ENCODE results near the gene UNC5B. TPM values are rescaled to one million over a fixed set of nuclear protein-coding genes. Genes with fewer than 3 reads are reported as not detected.

UNC5B gene
- total RNA-seq, 4 donors from 2014 or later = 2.2 to 3.7 (median 3.2) TPM

DNA sequence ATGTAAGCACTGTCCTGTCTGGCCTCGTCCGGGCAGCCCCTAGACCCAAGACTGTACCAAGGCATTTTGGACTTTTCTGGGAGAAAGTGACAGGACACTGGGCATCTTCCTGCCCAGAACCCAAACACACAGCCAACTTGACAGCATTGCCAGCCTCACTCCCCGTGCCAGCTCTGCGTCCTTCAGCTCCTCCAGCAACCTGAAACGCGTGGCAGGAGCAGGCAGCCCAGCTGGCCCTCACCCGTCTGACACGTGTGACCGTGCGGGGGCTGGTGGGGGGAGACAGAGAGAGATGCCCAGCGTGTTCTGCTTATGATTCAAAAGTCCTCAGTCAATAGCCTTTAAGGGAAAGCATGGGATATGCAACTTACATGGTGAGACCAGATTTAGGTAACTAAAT, 56.4 kb downstream of the UNC5B start:
- Histone ChIP-seq H3K27ac (peak overlapping the region in 1 of 4 donors; percentile 31), H3K4me3 (no peak overlapping the region), H3K27me3 (no peaks in the 10 kb centered on the region), H3K9me3 (no peaks in the 10 kb centered on the region), H3K36me3 (no peaks in the 10 kb centered on the region), H3K4me1 (peaks cover 0 to 35% (median 0%) of the 10 kb centered on the region in 3 donors)
- WGBS, 2 donors (ENCODE audit: low coverage in 1 of 2) = 7 to 100% methylated on average over 1 to 3 of the region's 11 CpGs
- no peak for ATAC-seq
- TF ChIP-seq EP300 (IDR thresholded peaks at IDR 0.05) = no peak
- no peak for TF ChIP-seq CTCF (IDR thresholded peaks at IDR 0.05)
- no peak for TF ChIP-seq POLR2AphosphoS5 (IDR thresholded peaks at IDR 0.05)
- TF ChIP-seq POLR2A (IDR thresholded peaks at IDR 0.05) = no peak

GRCh38 chr10:71269301-71270288, 57.2 kb downstream of the UNC5B start:
- no peaks in the 10 kb centered on the region for H3K27me3 ChIP-seq
- H3K36me3 ChIP-seq = no peaks in the 10 kb centered on the region
- H3K4me1 ChIP-seq = peaks cover 0 to 35% (median 0%) of the 10 kb centered on the region in 3 donors
- TF ChIP-seq POLR2A (IDR thresholded peaks at IDR 0.05) (no peak), EP300 (IDR thresholded peaks at IDR 0.05) (no peak), POLR2AphosphoS5 (IDR thresholded peaks at IDR 0.05) (no peak), CTCF (IDR thresholded peaks at IDR 0.05) (no peak)
- no peaks in the 10 kb centered on the region for H3K9me3 ChIP-seq
- H3K4me3 ChIP-seq = no peak overlapping the region
- WGBS, 2 donors (ENCODE audit: low coverage in 1 of 2) = 57 to 69% methylated on average over 6 to 8 of the region's 11 CpGs
- no peak overlapping the region for H3K27ac ChIP-seq
- no peak for ATAC-seq

- peak; percentile 55 for ATAC-seq
- peaks cover 0 to 35% (median 0%) of the 10 kb centered on the region in 3 donors for H3K4me1 ChIP-seq
- no peak for TF ChIP-seq EP300 (IDR thresholded peaks at IDR 0.05)
- TF ChIP-seq CTCF (IDR thresholded peaks at IDR 0.05) = peak in 3 of 4 experiments; percentile 23 to 68 (median 38)
- H3K4me3 ChIP-seq = no peak overlapping the region
- no peaks in the 10 kb centered on the region for H3K27me3 ChIP-seq
- no peaks in the 10 kb centered on the region for H3K36me3 ChIP-seq
- no peak overlapping the region for H3K27ac ChIP-seq
- WGBS, 2 donors (ENCODE audit: low coverage in 1 of 2) = 49 to 56% methylated on average over 5 to 8 of the region's 10 CpGs
- no peaks in the 10 kb centered on the region for H3K9me3 ChIP-seq
These were observed 58.2 kb downstream of the UNC5B start for GRCh38 chr10:71270301-71271220.

DNA sequence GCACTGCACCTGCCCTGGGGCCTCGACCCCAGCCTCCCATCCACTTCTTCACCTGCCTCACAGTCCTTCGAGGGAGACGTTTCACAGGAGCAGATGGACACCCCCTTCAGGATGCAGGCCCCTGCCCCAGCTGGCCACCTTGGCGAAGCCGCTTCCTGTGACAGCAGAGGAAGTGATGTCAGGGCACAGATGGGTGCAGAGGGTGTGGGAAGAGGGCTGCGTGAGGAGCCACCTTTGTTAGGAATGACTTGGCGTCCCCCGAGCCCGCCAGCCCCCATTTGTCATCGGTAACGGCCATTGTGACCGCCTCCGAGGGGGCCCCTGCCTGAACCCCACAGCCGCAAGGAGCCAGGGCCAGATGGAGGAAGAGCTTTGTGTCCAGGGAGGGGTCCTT, 59.3 kb downstream of the UNC5B start:
- no CpG with 5 or more reads among the region's 14 CpGs for WGBS, 2 donors (ENCODE audit: low coverage in 1 of 2)
- ATAC-seq = no peak
- Histone ChIP-seq H3K27ac (no peak overlapping the region), H3K36me3 (no peaks in the 10 kb centered on the region), H3K27me3 (no peaks in the 10 kb centered on the region), H3K4me3 (no peak overlapping the region), H3K4me1 (peaks cover 0 to 27% (median 0%) of the 10 kb centered on the region in 3 donors), H3K9me3 (no peaks in the 10 kb centered on the region)
- no peak for TF ChIP-seq EP300 (IDR thresholded peaks at IDR 0.05)
- no peak for TF ChIP-seq POLR2AphosphoS5 (IDR thresholded peaks at IDR 0.05)
- TF ChIP-seq CTCF (IDR thresholded peaks at IDR 0.05) = no peak
- no peak for TF ChIP-seq POLR2A (IDR thresholded peaks at IDR 0.05)

Data from gastroesophageal sphincter (tissue), 4 donors.